ENCODE data around the gene UBD. TPM values are rescaled to one million over a fixed set of nuclear protein-coding genes. Genes with fewer than 3 reads are reported as not detected.

UBD gene
- polyA plus RNA-seq, 5 donors: 0.68 to 2.8 (median 1.6) TPM

DNA sequence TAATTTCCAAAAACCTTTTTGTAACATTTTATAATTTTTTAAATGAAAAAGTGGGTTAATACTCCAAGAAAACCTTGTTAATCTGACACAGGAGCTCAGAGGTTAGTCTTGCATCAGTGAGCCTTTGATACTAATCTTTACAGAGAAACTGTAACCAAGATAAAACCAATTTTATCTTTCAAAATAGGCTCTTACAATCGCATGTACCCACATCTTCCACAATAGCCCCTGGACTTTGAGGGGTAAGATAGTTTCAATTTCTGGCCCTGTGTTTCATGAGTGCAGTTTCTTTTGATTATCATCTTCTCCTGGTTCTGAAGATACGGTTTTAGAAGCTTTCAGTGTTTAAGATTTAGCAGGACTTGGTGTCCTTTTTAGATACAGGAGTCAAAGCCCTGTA lies 37.3 kb downstream of the UBD start:
- DNase-seq: no peak

DNA sequence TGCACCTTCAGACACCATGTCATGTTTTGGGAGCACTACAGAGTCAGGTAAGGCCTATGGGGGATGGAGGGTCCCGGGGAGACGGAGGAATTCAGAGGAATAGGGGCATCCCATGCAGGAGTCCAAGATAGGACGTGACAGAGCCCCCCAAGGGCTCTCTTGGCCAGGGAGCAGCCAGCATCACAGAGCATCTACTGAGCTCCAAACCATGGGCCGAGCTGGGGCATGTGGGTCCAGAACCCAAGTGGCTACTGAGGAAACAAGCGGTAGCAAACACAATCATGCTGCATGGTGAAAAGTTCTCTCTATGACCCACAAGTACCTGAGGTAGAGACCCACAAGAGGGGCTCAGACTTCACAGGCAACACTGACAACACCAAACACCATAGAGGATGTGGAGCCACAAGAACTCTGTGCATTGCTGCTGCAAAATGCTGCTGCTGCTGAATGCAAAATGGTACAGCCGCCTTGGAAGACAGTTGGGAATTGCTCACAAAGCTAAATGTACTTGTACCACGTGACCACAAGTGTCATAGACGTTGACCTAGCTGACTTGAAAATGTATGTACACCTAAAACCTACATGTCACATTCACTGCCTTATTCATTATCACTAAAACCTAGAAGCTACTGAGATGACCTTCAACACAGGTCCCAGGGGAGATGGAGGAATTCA lies 38.4 kb downstream of the UBD start:
- DNase-seq: no peak

DNA sequence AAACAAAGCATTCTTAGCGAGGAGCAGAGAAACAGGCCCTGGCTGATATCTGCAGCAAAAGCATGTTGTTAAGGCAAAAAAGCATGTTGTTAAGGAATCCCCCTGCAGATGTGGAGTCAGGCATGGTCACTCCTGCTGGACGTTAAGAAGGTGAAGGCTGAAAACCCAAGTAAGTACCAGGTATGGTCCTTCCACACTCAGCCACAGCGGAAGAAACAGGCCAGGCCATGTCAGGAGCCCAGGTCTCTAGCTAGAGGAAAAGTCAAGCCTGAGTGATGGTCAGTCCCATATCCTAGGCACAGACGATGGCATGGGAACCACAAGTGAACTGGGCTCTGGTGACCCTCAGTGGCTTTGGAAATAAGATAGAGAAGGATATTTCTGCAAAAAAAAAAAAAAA lies 39.3 kb downstream of the UBD start:
- DNase-seq: no peak

DNA sequence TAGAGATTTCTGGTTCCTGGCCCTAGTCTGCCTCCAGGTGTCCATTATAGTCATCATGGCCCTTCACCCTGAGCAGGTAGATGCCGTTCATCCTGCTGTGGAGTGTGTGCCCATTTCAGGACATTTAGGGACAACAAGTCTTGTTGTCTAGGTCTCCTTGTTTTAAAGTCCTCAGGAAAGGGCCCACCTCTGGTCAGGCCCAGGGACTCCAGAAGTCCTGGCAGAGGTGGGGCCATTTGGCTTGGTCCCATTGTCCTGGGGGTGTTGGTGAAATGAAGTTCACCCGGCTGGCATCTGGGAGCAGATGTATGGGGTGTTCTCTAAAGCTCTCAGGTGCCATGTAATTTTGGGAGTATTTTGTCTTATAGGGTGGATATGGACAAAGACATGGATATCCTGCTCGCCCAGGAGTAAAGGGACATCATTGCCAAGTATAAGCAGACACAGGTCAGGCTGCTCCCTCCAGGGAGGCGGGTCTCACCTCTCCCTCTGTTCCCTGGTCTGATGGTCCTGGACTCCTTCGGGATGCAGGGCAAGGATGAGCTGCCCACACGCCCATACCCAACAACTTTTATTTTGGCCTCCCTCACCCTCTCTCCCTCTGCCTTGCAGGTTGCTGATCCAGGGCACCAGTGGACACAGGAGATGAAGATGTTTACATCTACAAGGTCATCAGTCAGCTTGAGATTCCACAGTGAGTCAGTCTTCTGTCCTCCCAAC lies 40.1 kb downstream of the UBD start:
- DNase-seq: no peak

DNA sequence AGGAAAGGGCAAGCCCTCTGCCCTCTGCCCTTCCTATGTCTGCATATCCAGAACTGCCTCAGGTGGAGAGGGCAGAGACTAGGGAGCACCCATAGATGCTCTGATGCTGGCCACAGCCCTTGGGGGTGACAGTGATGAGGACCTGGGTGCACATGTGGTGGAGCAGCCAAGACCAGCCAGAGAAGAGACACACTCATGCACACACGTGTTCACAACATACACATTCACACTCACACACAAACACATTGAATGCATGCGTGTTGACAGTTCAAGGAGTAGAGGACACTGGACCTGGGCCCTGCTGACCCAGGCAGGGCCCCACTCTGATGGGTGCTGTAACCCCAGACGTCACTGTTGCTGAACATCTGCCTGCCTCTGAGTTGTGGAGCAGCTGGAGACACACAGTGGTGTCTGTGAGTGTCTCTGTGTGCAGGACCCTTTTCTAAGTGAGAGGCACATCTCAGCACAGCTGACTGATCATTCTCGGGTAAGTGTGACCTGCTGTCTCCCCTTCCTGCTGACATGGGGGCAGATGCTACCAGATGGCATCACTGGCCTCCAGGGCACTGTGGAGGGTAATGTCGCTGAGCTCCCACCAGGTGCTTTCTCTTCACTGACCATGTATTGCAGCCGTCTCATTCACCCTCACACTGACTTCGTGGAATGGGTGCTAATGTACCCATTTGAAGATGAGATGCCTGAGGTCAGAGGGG lies 41.6 kb downstream of the UBD start:
- DNase-seq: no peak

DNA sequence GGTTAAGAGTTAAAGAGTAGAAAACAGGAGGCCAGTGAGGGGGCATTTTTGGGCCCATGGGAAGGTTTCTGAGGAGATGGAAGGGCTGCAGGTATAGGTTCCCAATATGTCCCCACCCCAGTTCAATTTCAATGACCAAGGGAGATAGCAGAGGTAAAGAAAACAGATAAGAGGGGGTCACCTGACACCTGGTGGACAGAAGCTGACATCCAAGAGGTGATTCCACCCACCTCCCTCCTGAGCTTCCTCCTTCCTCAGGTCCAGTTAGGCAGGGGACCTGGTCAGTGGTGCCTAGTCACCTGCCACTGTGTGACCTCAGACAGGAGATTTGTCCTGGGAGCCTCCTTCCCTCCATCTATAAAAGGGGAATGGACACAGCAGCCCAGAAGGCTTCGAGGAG lies 42.3 kb downstream of the UBD start:
- DNase-seq: no peak

DNA sequence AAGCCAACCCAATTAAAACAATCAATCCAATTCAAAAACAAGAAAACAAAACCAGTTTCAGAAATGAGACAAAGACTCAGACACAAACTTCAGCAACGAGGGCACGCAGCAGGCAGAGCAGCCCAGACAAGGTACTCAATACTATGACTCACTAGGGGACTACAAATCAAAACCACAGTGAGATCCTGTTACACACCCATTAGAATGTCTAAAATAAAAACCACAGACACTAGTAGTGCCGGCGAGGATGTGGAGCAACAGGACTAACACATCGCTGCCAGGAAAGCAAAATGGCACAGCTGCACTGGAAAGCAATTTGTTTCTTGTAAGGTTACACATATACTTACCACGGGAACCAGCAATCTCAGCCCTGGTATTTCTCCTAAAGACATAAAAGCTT lies 43.4 kb downstream of the UBD start:
- DNase-seq: no peak

DNA sequence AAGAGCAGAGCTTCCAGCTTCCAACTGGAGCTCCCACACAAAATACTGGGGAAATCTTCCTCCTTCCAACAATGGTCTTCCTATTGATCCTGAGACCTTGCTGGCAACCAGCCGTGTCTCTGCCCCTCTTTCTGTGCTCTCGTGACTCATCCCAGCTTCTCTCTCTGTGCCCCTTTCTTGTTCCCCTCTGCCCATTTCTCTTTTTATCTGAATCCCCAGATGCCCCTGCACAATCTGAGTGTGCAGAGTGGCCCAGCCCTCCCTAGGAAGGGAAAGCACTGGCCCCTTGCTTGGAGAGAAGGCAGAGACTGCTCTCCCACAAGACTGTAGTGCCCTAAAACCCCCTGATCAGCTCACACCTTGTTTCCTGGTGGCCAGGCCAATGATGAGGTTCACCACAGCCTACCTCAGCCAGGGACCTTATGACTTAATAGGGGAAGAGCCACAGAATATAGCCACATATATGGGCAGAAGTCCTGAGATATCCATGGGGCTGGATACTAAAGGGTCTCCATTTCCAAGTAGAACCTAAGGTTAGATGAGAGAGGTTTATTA lies 48.7 kb downstream of the UBD start:
- DNase-seq: no peak

DNA sequence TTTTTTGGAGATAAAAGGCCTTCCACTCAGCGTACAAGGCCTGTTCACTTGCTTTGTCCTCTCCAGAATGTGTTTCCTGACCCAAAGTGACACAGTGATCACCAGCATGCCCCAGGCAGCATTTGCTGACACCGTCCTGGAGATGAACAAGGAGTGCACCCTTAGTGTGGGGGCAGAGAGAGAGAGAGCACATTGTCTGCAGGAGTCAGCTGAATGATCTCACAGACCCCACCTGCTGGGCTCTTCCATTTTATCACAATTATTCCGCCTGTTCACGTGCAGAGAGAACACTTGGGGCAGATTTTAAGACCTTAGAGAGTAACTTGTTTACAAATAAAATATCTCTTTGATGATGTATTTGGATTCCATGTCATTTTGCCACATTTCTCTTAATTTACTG lies 49.3 kb downstream of the UBD start:
- no peak for DNase-seq

DNA sequence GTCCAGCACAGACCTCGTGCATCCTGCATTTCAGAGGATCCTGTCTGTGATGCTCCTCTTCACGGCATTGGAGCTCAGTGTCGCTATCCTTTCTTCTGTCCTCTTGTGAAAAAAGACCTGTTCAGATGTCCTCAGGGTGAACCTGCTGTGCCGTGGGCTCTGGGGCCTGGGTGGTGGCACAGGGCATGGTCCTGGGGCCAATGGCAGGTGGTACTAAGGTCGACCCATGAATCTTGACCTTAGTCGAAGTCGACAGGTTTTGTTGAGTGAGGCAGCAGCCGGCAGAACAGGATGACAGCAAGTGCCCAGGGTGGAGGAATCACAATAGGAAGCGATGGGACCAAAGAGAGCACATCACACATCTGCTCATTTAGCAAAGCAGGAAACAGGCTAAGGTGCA lies 49.8 kb downstream of the UBD start:
- DNase-seq: no peak

DNA sequence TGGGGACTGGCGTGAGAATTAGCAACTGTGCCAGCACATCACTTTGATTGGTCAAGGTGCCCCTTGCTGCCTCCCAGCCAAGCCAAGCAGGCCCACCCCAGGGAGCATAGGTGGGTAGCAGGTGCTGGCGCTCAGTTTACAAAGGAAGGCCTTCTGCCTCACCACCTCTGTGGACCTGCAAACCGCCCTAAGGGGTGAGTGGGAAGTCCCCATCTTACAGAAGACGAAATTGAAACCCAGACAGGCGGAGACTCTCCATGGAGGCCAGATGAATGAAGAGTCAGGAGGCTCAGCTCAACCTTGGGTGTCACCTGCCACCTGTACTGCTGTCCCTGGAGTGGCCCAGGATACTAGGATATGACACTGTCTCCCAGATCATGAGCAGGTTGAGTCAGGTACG lies 50.3 kb downstream of the UBD start:
- no peak for DNase-seq

DNA sequence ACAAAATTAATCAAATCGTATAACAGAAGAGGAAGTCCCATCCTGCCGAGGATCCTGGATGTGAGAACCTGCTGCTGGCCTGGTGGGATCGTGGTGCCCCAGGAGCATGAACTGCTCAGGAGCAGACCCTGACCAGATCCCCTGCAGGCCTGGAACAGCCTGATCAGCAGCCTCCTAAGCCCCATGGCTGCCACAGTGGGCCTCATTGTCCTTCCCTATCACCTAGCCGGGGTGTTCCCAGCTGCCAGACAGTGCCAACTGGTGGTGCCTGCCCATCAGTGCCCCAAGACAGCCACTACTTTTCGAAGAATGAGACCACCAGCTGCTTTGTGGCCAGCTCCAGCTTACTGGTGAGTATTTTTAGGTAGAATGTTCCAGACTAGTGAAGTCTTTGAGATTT lies 52.2 kb downstream of the UBD start:
- no peak for DNase-seq

DNA sequence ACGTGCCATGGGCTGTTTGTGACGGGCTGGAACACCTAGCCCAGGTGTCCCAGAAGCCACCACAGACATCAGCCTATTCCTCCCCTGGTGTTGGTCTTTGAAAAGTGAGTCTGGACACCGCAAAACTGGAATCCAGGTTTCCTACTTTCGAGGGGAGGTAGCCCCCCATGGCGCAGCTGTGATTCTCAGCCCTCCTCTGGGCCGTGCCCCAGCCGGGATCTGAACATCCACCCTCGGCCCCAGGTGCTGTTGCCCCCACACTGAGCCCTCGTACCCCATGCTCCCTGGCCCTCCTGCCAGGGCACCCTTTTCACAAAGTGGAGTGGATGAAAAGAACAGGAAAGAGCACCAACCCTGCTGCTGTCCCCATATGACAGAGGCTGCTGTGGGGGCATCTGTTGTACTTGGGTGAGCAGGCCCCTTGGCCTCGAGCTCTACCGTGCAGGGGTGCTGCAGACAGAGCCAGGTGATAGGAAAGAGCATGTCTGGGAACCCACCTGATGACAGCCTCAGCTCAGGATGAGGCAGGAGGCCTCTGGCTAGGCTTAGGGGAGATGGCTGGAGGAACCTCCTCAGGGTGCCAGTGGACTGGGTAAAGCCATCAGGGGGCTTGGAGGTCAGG lies 53.0 kb downstream of the UBD start:
- DNase-seq: no peak

DNA sequence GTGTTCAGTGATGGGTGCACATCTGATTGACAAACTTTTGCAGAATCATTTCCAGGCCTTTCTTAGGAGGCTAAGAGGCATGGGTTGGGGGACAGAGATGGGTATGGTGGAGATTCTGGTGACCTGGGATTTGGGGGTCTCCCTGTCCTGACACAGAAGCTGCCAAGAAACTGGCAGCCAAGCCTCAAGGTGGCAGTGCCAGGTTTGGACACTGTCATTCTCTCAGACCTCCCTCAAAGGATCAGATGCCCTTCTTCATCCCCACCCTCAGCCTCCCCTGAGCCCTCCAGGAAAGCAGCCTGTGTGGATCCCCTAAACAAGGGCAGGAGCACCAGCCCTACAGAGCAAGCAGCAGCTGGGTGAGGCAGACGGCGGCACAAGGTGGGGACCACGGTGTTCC lies 53.7 kb downstream of the UBD start:
- DNase-seq: no peak

Other genes with a start within 250 kb of the UBD start
- not detected for gene OR5V1, start 190.9 kb downstream of the UBD start, polyA plus RNA-seq (ENCODE audit: insufficient read depth in 1 of 5, insufficient read length in 5 of 5, low replicate concordance in 1 of 5)
- not detected for gene OR12D3, start 184.4 kb downstream of the UBD start, polyA plus RNA-seq (ENCODE audit: insufficient read depth in 1 of 5, insufficient read length in 5 of 5, low replicate concordance in 1 of 5)
- gene OR12D2, start 164.1 kb downstream of the UBD start, polyA plus RNA-seq (ENCODE audit: insufficient read depth in 1 of 5, insufficient read length in 5 of 5, low replicate concordance in 1 of 5): not detected
- not detected for gene OR12D1, start 144.8 kb downstream of the UBD start, polyA plus RNA-seq (ENCODE audit: insufficient read depth in 1 of 5, insufficient read length in 5 of 5, low replicate concordance in 1 of 5)
- gene OR10C1, start 120.4 kb downstream of the UBD start, polyA plus RNA-seq (ENCODE audit: insufficient read depth in 1 of 5, insufficient read length in 5 of 5, low replicate concordance in 1 of 5): not detected
- gene OR11A1, start 102.7 kb downstream of the UBD start, polyA plus RNA-seq (ENCODE audit: insufficient read depth in 1 of 5, insufficient read length in 5 of 5, low replicate concordance in 1 of 5): not detected
- not detected for gene OR2H1, start 102.6 kb downstream of the UBD start, polyA plus RNA-seq (ENCODE audit: insufficient read depth in 1 of 5, insufficient read length in 5 of 5, low replicate concordance in 1 of 5)
- gene MAS1L, start 71.8 kb downstream of the UBD start, polyA plus RNA-seq (ENCODE audit: insufficient read depth in 1 of 5, insufficient read length in 5 of 5, low replicate concordance in 1 of 5): not detected
- under 1 TPM in 4 of 5 donors, not detected in 1; 0.07 to 0.20 (median 0.17) TPM for gene OR2H2, start 25.4 kb upstream of the UBD start, polyA plus RNA-seq (ENCODE audit: insufficient read depth in 1 of 5, insufficient read length in 5 of 5, low replicate concordance in 1 of 5)
- 100 to 1,000 TPM in 1 of 5 donors, 10 to 100 TPM in 4; 85.5 to 122 (median 88.1) TPM for gene GABBR1, start 73.5 kb upstream of the UBD start, polyA plus RNA-seq (ENCODE audit: insufficient read depth in 1 of 5, insufficient read length in 5 of 5, low replicate concordance in 1 of 5)
- under 1 TPM in 1 of 5 donors, not detected in 4; 0.13 TPM for gene MOG, start 97.4 kb upstream of the UBD start, polyA plus RNA-seq (ENCODE audit: insufficient read depth in 1 of 5, insufficient read length in 5 of 5, low replicate concordance in 1 of 5)
- gene ZFP57, start 121.4 kb upstream of the UBD start, polyA plus RNA-seq (ENCODE audit: insufficient read depth in 1 of 5, insufficient read length in 5 of 5, low replicate concordance in 1 of 5): under 1 TPM in 1 of 5 donors, not detected in 4; 0.61 TPM
- 10 to 100 TPM; 15.5 to 20.2 (median 18.3) TPM for gene HLA-F, start 163.7 kb upstream of the UBD start, polyA plus RNA-seq (ENCODE audit: insufficient read depth in 1 of 5, insufficient read length in 5 of 5, low replicate concordance in 1 of 5)

All from right lung (tissue), 5 donors.